ENCODE results near the gene DAG1.

DAG1 gene

DNA sequence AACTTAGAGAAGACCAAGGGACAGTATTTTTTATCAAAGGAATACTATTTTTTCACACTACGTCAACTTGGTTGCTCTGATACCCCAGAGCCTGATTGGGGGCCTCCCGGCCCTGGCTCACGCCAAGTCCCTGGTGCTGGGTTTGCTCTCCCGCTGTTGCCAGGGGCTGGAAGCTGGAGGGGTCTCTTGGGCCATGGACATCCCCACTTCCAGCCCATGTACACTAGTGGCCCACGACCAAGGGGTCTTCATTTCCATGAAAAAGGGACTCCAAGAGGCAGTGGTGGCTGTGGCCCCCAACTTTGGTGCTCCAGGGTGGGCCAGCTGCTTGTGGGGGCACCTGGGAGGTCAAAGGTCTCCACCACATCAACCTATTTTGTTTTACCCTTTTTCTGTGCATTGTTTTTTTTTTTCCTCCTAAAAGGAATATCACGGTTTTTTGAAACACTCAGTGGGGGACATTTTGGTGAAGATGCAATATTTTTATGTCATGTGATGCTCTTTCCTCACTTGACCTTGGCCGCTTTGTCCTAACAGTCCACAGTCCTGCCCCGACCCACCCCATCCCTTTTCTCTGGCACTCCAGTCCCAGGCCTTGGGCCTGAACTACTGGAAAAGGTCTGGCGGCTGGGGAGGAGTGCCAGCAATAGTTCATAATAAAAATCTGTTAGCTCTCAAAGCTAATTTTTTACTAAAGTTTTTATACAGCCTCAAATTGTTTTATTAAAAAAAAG lies 63.9 kb downstream of the DAG1 start:
- H3K9me3 ChIP-seq (replicated peaks in 1 of 2; ENCODE audit: control insufficient read depth in 2 of 2, insufficient read depth in 1 of 2, low read depth in 1 of 2, low read length in 2 of 2), result no peaks in the 10 kb centered on the region
- H2BK12ac ChIP-seq (ENCODE audit: low read length), result no peak overlapping the region
- no peak overlapping the region for H3K27ac ChIP-seq (replicated peaks; ENCODE audit: low read length)
- H2BK15ac ChIP-seq (ENCODE audit: low read length), result no peak overlapping the region
- no peak overlapping the region for H2AK5ac ChIP-seq (ENCODE audit: low read depth, low read length)
- H3K23ac ChIP-seq (ENCODE audit: low read depth, low read length, poor library complexity), result no peak overlapping the region
- H3K4me2 ChIP-seq (ENCODE audit: insufficient read depth, low read length, poor library complexity, severe bottlenecking), result no peak overlapping the region
- no peak for DNase-seq (ENCODE audit: low spot score)
- H3K4me1 ChIP-seq (ENCODE audit: control insufficient read depth in 2 of 2, insufficient read depth in 1 of 2, low read depth in 1 of 2, low read length in 2 of 2), result peaks cover 25 to 32% of the 10 kb centered on the region in 2 donors
- no peak overlapping the region for H2BK5ac ChIP-seq (ENCODE audit: low read length)
- H3K14ac ChIP-seq (ENCODE audit: low read length), result no peak overlapping the region
- WGBS, 2 donors (ENCODE audit: extremely low coverage in 2 of 2, insufficient read length in 2 of 2, insufficient replicate concordance in 1 of 2), result no CpG with 5 or more reads among the region's 9 CpGs
- no peak overlapping the region for H3K4me3 ChIP-seq (ENCODE audit: low read length in 2 of 2)
- no peak overlapping the region for H2AFZ ChIP-seq (ENCODE audit: low read length)
- peaks cover 29 to 50% of the 10 kb centered on the region in 2 donors for H3K36me3 ChIP-seq (replicated peaks in 1 of 2; ENCODE audit: control insufficient read depth in 2 of 2, insufficient read depth in 2 of 2, low read length in 2 of 2)
- H3K27me3 ChIP-seq (ENCODE audit: control insufficient read depth in 3 of 3, insufficient read depth in 3 of 3, low read depth in 1 of 3, low read length in 3 of 3), result no peaks in the 10 kb centered on the region
- no peak overlapping the region for H4K8ac ChIP-seq (ENCODE audit: low read depth, low read length)
- H3K79me1 ChIP-seq (ENCODE audit: low read depth, low read length), result peaks cover 21% of the 10 kb centered on the region
- H4K91ac ChIP-seq (ENCODE audit: low read depth, low read length, poor library complexity), result no peak overlapping the region
- no peak overlapping the region for H2BK120ac ChIP-seq (ENCODE audit: low read depth, low read length)
- H3K18ac ChIP-seq (ENCODE audit: low read length), result no peak overlapping the region
- no peak overlapping the region for H3K4ac ChIP-seq (ENCODE audit: low read length)
- H3K9ac ChIP-seq (ENCODE audit: low read depth, low read length, poor library complexity), result no peak overlapping the region

DNA sequence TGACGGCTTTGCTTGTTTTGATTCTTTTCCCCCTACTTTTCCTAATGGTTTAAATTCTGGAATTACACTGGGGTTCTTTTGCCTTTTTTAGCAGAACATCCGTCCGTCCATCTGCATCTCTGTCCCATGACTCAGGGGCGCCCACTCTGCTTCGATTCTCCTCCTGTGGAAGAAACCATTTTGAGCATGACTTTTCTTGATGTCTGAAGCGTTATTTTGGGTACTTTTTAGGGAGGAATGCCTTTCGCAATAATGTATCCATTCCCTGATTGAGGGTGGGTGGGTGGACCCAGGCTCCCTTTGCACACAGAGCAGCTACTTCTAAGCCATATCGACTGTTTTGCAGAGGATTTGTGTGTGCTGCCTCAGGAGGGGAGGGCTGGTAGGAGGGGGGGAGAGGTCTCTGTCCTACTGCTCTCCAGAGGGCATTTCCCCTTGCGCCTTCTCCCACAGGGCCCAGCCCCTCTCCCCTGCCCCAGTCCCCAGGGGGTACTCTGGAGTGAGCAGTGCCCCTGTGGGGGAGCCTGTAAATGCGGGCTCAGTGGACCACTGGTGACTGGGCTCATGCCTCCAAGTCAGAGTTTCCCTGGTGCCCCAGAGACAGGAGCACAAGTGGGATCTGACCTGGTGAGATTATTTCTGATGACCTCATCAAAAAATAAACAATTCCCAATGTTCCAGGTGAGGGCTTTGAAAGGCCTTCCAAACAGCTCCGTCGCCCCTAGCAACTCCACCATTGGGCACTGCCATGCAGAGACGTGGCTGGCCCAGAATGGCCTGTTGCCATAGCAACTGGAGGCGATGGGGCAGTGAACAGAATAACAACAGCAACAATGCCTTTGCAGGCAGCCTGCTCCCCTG lies 64.7 kb downstream of the DAG1 start:
- Histone ChIP-seq H2BK5ac (ENCODE audit: low read length) (no peak overlapping the region), H2BK12ac (ENCODE audit: low read length) (no peak overlapping the region), H3K4ac (ENCODE audit: low read length) (no peak overlapping the region), H4K91ac (ENCODE audit: low read depth, low read length, poor library complexity) (no peak overlapping the region), H3K79me1 (ENCODE audit: low read depth, low read length) (peaks cover 17% of the 10 kb centered on the region), H3K27ac (replicated peaks; ENCODE audit: low read length) (peak overlapping the region; percentile 62), H2BK120ac (ENCODE audit: low read depth, low read length) (no peak overlapping the region), H3K18ac (ENCODE audit: low read length) (peak overlapping the region; percentile 52), H3K14ac (ENCODE audit: low read length) (no peak overlapping the region), H3K4me2 (ENCODE audit: insufficient read depth, low read length, poor library complexity, severe bottlenecking) (no peak overlapping the region), H3K27me3 (ENCODE audit: control insufficient read depth in 3 of 3, insufficient read depth in 3 of 3, low read depth in 1 of 3, low read length in 3 of 3) (no peaks in the 10 kb centered on the region), H3K9ac (ENCODE audit: low read depth, low read length, poor library complexity) (no peak overlapping the region), H3K23ac (ENCODE audit: low read depth, low read length, poor library complexity) (no peak overlapping the region), H3K4me1 (ENCODE audit: control insufficient read depth in 2 of 2, insufficient read depth in 1 of 2, low read depth in 1 of 2, low read length in 2 of 2) (peaks cover 28 to 34% of the 10 kb centered on the region in 2 donors), H3K9me3 (replicated peaks in 1 of 2; ENCODE audit: control insufficient read depth in 2 of 2, insufficient read depth in 1 of 2, low read depth in 1 of 2, low read length in 2 of 2) (no peaks in the 10 kb centered on the region), H3K36me3 (replicated peaks in 1 of 2; ENCODE audit: control insufficient read depth in 2 of 2, insufficient read depth in 2 of 2, low read length in 2 of 2) (peaks cover 29 to 43% of the 10 kb centered on the region in 2 donors), H2AFZ (ENCODE audit: low read length) (no peak overlapping the region), H2BK15ac (ENCODE audit: low read length) (no peak overlapping the region), H4K8ac (ENCODE audit: low read depth, low read length) (no peak overlapping the region), H3K4me3 (ENCODE audit: low read length in 2 of 2) (no peak overlapping the region), H2AK5ac (ENCODE audit: low read depth, low read length) (peak overlapping the region; percentile 89)
- no CpG with 5 or more reads among the region's 14 CpGs for WGBS, 2 donors (ENCODE audit: extremely low coverage in 2 of 2, insufficient read length in 2 of 2, insufficient replicate concordance in 1 of 2)
- peak; percentile 80 for DNase-seq (ENCODE audit: low spot score)

DNA sequence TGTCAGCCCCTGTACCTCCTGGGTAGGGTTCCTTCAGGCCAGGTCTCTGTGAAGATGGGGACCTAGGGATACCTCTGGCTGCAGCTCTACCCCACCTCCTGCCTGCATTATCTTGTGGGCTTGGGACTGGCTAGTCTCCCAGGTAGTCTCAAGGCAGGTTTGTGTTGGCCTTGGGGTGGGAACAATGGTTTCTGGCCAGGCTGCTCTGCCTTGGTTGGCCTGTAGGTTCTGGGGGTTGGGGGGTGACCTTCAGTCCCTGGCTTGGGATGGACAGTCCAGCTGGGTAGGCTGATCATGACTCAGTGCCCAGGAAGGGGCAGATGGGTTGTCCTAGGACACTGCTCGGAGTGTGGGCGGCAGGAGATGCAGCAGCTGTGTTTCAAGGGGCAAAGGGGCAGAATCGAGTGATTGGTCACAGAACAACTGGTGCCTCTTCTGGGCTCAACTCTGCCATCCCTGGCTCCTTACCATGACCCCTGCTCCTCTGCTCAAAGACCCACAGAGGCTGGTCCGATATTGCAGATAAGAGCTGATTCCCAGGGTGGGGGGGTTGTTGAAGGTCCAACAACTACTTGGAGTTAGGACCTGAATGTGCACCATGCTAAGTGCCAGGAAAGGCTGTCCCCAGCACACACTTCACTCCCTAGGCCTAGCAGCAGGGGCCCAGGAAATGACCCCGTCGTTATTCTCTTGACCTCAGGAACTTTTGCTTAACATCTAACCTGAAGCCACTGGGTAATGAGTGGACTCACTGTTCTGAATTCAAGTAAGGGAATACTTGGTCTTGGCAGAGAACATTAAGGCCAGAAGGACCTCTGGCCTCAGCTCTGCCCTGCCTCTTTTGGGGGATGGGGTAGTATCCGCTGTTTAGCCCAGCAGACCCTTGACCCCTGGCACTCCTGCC lies 66.2 kb downstream of the DAG1 start:
- Histone ChIP-seq H3K23ac (ENCODE audit: low read depth, low read length, poor library complexity) (peak overlapping the region; percentile 21), H4K91ac (ENCODE audit: low read depth, low read length, poor library complexity) (no peak overlapping the region), H2BK12ac (ENCODE audit: low read length) (no peak overlapping the region), H3K4me2 (ENCODE audit: insufficient read depth, low read length, poor library complexity, severe bottlenecking) (no peak overlapping the region), H3K9ac (ENCODE audit: low read depth, low read length, poor library complexity) (no peak overlapping the region), H3K4me3 (ENCODE audit: low read length in 2 of 2) (no peak overlapping the region), H2BK5ac (ENCODE audit: low read length) (peak overlapping the region; percentile 33), H3K9me3 (replicated peaks in 1 of 2; ENCODE audit: control insufficient read depth in 2 of 2, insufficient read depth in 1 of 2, low read depth in 1 of 2, low read length in 2 of 2) (no peaks in the 10 kb centered on the region), H2BK15ac (ENCODE audit: low read length) (no peak overlapping the region), H3K36me3 (replicated peaks in 1 of 2; ENCODE audit: control insufficient read depth in 2 of 2, insufficient read depth in 2 of 2, low read length in 2 of 2) (peaks cover 23 to 29% of the 10 kb centered on the region in 2 donors), H3K4me1 (ENCODE audit: control insufficient read depth in 2 of 2, insufficient read depth in 1 of 2, low read depth in 1 of 2, low read length in 2 of 2) (peaks cover 35 to 39% of the 10 kb centered on the region in 2 donors), H3K27me3 (ENCODE audit: control insufficient read depth in 3 of 3, insufficient read depth in 3 of 3, low read depth in 1 of 3, low read length in 3 of 3) (no peaks in the 10 kb centered on the region), H2BK120ac (ENCODE audit: low read depth, low read length) (no peak overlapping the region), H2AK5ac (ENCODE audit: low read depth, low read length) (peak overlapping the region; percentile 96), H3K14ac (ENCODE audit: low read length) (peak overlapping the region; percentile 63), H4K8ac (ENCODE audit: low read depth, low read length) (no peak overlapping the region), H3K79me1 (ENCODE audit: low read depth, low read length) (peaks cover 17% of the 10 kb centered on the region), H3K4ac (ENCODE audit: low read length) (no peak overlapping the region), H3K18ac (ENCODE audit: low read length) (peak overlapping the region; percentile 31), H2AFZ (ENCODE audit: low read length) (no peak overlapping the region), H3K27ac (replicated peaks; ENCODE audit: low read length) (peak overlapping the region; percentile 11)
- no peak for DNase-seq (ENCODE audit: low spot score)
- no CpG with 5 or more reads among the region's 7 CpGs for WGBS, 2 donors (ENCODE audit: extremely low coverage in 2 of 2, insufficient read length in 2 of 2, insufficient replicate concordance in 1 of 2)
